Caco-2 (cell line): ENCODE data around the gene NCKIPSD. TPM values are rescaled to one million over a fixed set of nuclear protein-coding genes. Genes with fewer than 3 reads are reported as not detected.

ENCODE experiments used
- BruUV-seq: library from RNA; stranded (reverse); fragments of 400-500 nt; replicated peaks from 2 replicates; lab custom pipeline; 2021; lab: Mats Ljungman, UMichigan
- CTCF ChIA-PET: fragments of 300-600 bp; sonication (Branson Sonifier 250); formaldehyde crosslinking; loops from one replicate; lab custom pipeline; 2022; ENCODE audit warnings: antibody characterized with exemption; lab: Charles Lee
- POLR2A ChIA-PET: fragments of 300-600 bp; sonication (Branson Sonifier 250); formaldehyde crosslinking; loops from one replicate; lab custom pipeline; 2022; ENCODE audit warnings: antibody characterized with exemption; lab: Charles Lee
- DNase-seq, 2 experiments: peaks; one replicate each; pipeline versions ENCODE4 v3.0.0 to v3.0.0-alpha.2; 2020 to 2022
- H3K27me3 ChIP-seq: replicated peaks from 2 replicates; pipeline ENCODE4 v1.6.0; 2011; ENCODE audit warnings: low read length; ENCODE audit not compliant: control insufficient read depth, insufficient read depth
- H3K36me3 ChIP-seq: 2 replicates; pipeline ENCODE4 v1.5.1; 2011; ENCODE audit warnings: low read length; ENCODE audit not compliant: control insufficient read depth, insufficient read depth
- H3K4me1 ChIP-seq: fragments of 250-450 bp; sonication (Bioruptor Pico); 2 replicates; pipeline ENCODE4 v1.5.1; 2020; ENCODE audit warnings: mild to moderate bottlenecking
- H3K4me3 ChIP-seq: 2 replicates; pipeline ENCODE4 v1.5.1; 2011; ENCODE audit warnings: low read depth, mild to moderate bottlenecking, control low read depth, low read length
- H3K9me3 ChIP-seq: fragments of 250-450 bp; sonication (Bioruptor Pico); 2 replicates; pipeline ENCODE4 v1.5.1; 2020; ENCODE audit warnings: mild to moderate bottlenecking, moderate library complexity
- H3K27ac Mint-ChIP-seq: one replicate; pipeline ENCODE4 v1.8.0; 2022; ENCODE audit warnings: mixed read lengths; ENCODE audit not compliant: unreplicated experiment
- H3K27me3 Mint-ChIP-seq: one replicate; pipeline ENCODE4 v1.8.0; 2022; ENCODE audit warnings: mixed read lengths; ENCODE audit not compliant: insufficient read depth, unreplicated experiment
- H3K36me3 Mint-ChIP-seq: one replicate; pipeline ENCODE4 v1.8.0; 2022; ENCODE audit warnings: mild to moderate bottlenecking, mixed read lengths; ENCODE audit not compliant: insufficient read depth, unreplicated experiment
- H3K4me1 Mint-ChIP-seq: one replicate; pipeline ENCODE4 v1.8.0; 2022; ENCODE audit warnings: low read depth, mixed read lengths; ENCODE audit not compliant: unreplicated experiment
- H3K4me3 Mint-ChIP-seq: one replicate; pipeline ENCODE4 v1.8.0; 2022; ENCODE audit warnings: mild to moderate bottlenecking, moderate library complexity, mixed read lengths; ENCODE audit not compliant: unreplicated experiment
- H3K9me3 Mint-ChIP-seq: one replicate; pipeline ENCODE4 v1.8.0; 2022; ENCODE audit warnings: mixed read lengths; ENCODE audit not compliant: unreplicated experiment
- CTCF ChIP-seq, 2 experiments: fragments of 200-600 bp in 1 of 2; IDR thresholded peaks; 1 replicate in 1 of 2; 2 replicates in 1 of 2; pipeline versions ENCODE4 v1.5.1 to v1.8.0; 2011 to 2022; ENCODE audit warnings: antibody characterized with exemption in 1 of 2, control low read depth in 1 of 2, inconsistent platforms in 1 of 2, low read depth in 1 of 2, low read length in 1 of 2, mild to moderate bottlenecking in 1 of 2, moderate library complexity in 1 of 2; ENCODE audit not compliant: insufficient read depth in 1 of 2, severe bottlenecking in 1 of 2, unreplicated experiment in 1 of 2
- intact Hi-C: fragments of 100-400 bp; cut with micrococcal nuclease; formaldehyde crosslinking; loops from one replicate; pipeline ENCODE4 v1.10.0; 2022; ENCODE audit not compliant: unreplicated experiment
- total RNA-seq: library from RNA; stranded (reverse); gene quantifications from 2 replicates; pipeline ENCODE4 v1.2.3, GENCODE V29; 2022

Gene NCKIPSD
- total RNA-seq, 1 experiment from 2014 or later: 30.2 TPM

- H3K4me3 Mint-ChIP-seq: no peak overlapping the region
- H3K27me3 Mint-ChIP-seq: no peaks in the 10 kb centered on the region
- peaks cover 42% of the 10 kb centered on the region for H3K36me3 Mint-ChIP-seq
- no peaks in the 10 kb centered on the region for H3K9me3 ChIP-seq
- H3K4me3 ChIP-seq: no peak overlapping the region
- H3K36me3 ChIP-seq: peaks cover 6% of the 10 kb centered on the region
- H3K4me1 ChIP-seq: no peaks in the 10 kb centered on the region
- no peaks in the 10 kb centered on the region for H3K27me3 ChIP-seq
- CTCF ChIA-PET: no interaction called here
- no peak for DNase-seq
- BruUV-seq: no TSS peak
- no peaks in the 10 kb centered on the region for H3K9me3 Mint-ChIP-seq
- H3K27ac Mint-ChIP-seq: no peak overlapping the region
- intact Hi-C loops: no loop called here
- POLR2A ChIA-PET: no interaction called here
- H3K4me1 Mint-ChIP-seq: peaks cover 5% of the 10 kb centered on the region
- no peak for TF ChIP-seq CTCF (IDR thresholded peaks at IDR 0.05; ENCODE audit: insufficient read depth in 1 of 2, low read depth in 1 of 2, low read length in 1 of 2, severe bottlenecking in 1 of 2, unreplicated experiment in 1 of 2)
Measured at GRCh38 chr3:48642605-48643004, 43.1 kb downstream of the NCKIPSD start.

- ChIA-PET POLR2A (no interaction called here), CTCF (no interaction called here)
- BruUV-seq: no TSS peak
- H3K4me3 Mint-ChIP-seq: no peak overlapping the region
- no peaks in the 10 kb centered on the region for H3K9me3 ChIP-seq
- H3K4me3 ChIP-seq: no peak overlapping the region
- H3K4me1 Mint-ChIP-seq: peaks cover 10% of the 10 kb centered on the region
- no peak overlapping the region for H3K27ac Mint-ChIP-seq
- intact Hi-C loops: no loop called here
- DNase-seq: no peak
- no peaks in the 10 kb centered on the region for H3K27me3 ChIP-seq
- peaks cover 5% of the 10 kb centered on the region for H3K4me1 ChIP-seq
- H3K36me3 ChIP-seq: peaks cover 6% of the 10 kb centered on the region
- no peaks in the 10 kb centered on the region for H3K9me3 Mint-ChIP-seq
- TF ChIP-seq CTCF (IDR thresholded peaks at IDR 0.05; ENCODE audit: insufficient read depth in 1 of 2, low read depth in 1 of 2, low read length in 1 of 2, severe bottlenecking in 1 of 2, unreplicated experiment in 1 of 2): no peak
- H3K36me3 Mint-ChIP-seq: peaks cover 43% of the 10 kb centered on the region
- H3K27me3 Mint-ChIP-seq: no peaks in the 10 kb centered on the region
Measured at GRCh38 chr3:48641396-48641795, 44.3 kb downstream of the NCKIPSD start.

- TF ChIP-seq CTCF (IDR thresholded peaks at IDR 0.05; ENCODE audit: insufficient read depth in 1 of 2, low read depth in 1 of 2, low read length in 1 of 2, severe bottlenecking in 1 of 2, unreplicated experiment in 1 of 2): no peak
- H3K4me1 Mint-ChIP-seq: peaks cover 10% of the 10 kb centered on the region
- intact Hi-C loops: no loop called here
- Histone ChIP-seq H3K9me3 (no peaks in the 10 kb centered on the region), H3K4me3 (no peak overlapping the region), H3K36me3 (peaks cover 4% of the 10 kb centered on the region; the same call in 1 of the 2 replicates), H3K4me1 (peaks cover 12% of the 10 kb centered on the region), H3K27me3 (no peaks in the 10 kb centered on the region)
- no peaks in the 10 kb centered on the region for H3K9me3 Mint-ChIP-seq
- peaks cover 38% of the 10 kb centered on the region for H3K36me3 Mint-ChIP-seq
- BruUV-seq: no TSS peak
- H3K4me3 Mint-ChIP-seq: no peak overlapping the region
- CTCF ChIA-PET: no interaction called here
- no peak for DNase-seq
- POLR2A ChIA-PET: no interaction called here
- H3K27me3 Mint-ChIP-seq: no peaks in the 10 kb centered on the region
- no peak overlapping the region for H3K27ac Mint-ChIP-seq
Measured at GRCh38 chr3:48639944-48640606, 45.6 kb downstream of the NCKIPSD start.
